ENCODE data around the gene FNDC3B.

DNA sequence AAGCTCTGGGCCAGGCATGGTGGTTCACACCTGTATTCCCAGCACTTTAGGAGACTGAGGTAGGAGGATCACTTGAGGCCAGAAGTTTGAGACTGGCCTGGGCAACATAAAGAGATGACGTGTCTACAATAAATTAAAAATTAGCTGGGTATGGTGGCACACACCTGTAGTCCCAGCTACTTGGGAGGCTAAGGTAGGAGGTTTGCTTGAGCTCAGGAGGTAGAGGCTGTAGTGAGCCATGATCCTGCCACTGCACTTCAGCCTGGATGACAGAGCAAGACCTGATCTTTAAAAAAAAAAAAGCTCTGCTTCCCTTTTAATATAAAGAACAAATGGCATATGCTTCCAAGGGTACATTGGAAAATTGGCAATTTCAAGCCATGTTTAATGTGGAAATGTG, 46.7 kb downstream of the FNDC3B start:
- TF ChIP-seq POLR2A (IDR thresholded peaks at IDR 0.05) (no peak), EP300 (IDR thresholded peaks at IDR 0.05) (no peak)
- TF ChIP-seq, protein P1, sequence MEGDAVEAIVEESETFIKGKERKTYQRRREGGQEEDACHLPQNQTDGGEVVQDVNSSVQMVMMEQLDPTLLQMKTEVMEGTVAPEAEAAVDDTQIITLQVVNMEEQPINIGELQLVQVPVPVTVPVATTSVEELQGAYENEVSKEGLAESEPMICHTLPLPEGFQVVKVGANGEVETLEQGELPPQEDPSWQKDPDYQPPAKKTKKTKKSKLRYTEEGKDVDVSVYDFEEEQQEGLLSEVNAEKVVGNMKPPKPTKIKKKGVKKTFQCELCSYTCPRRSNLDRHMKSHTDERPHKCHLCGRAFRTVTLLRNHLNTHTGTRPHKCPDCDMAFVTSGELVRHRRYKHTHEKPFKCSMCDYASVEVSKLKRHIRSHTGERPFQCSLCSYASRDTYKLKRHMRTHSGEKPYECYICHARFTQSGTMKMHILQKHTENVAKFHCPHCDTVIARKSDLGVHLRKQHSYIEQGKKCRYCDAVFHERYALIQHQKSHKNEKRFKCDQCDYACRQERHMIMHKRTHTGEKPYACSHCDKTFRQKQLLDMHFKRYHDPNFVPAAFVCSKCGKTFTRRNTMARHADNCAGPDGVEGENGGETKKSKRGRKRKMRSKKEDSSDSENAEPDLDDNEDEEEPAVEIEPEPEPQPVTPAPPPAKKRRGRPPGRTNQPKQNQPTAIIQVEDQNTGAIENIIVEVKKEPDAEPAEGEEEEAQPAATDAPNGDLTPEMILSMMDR (IDR thresholded peaks at IDR 0.05) = no peak

Measured in suprapubic skin (tissue), 3 donors.